Measurements from ENCODE around the gene SLC19A1. TPM values are rescaled to one million over a fixed set of nuclear protein-coding genes. Genes with fewer than 3 reads are reported as not detected.

SLC19A1 gene
- total RNA-seq, 2 donors from 2014 or later = 12.2 to 15.5 TPM

GRCh38 chr21:45583831-45584509, 41.7 kb upstream of the SLC19A1 start:
- WGBS = 76% methylated on average over 10 of the region's 10 CpGs
- intact Hi-C loops (cut with DNase I) = no loop called here
- Histone ChIP-seq H3K4me3 (no peak overlapping the region), H3K4me1 (replicated peaks) (no peaks in the 10 kb centered on the region), H3K9me3 (no peaks in the 10 kb centered on the region), H3K27ac (no peak overlapping the region), H3K36me3 (no peaks in the 10 kb centered on the region), H3K27me3 (replicated peaks; ENCODE audit: insufficient read depth) (no peaks in the 10 kb centered on the region)
- DNase-seq (ENCODE audit: low spot score) = no peak
- TF ChIP-seq POLR2A (IDR thresholded peaks at IDR 0.05) = no peak
- no peak for TF ChIP-seq CTCF (IDR thresholded peaks at IDR 0.05)
- no peak for TF ChIP-seq POLR2AphosphoS5 (IDR thresholded peaks at IDR 0.05)

GRCh38 chr21:45582128-45582527, 39.9 kb upstream of the SLC19A1 start:
- no peak for DNase-seq (ENCODE audit: low spot score)
- no peak for TF ChIP-seq CTCF (IDR thresholded peaks at IDR 0.05)
- Histone ChIP-seq H3K9me3 (no peaks in the 10 kb centered on the region), H3K27me3 (replicated peaks; ENCODE audit: insufficient read depth) (no peaks in the 10 kb centered on the region), H3K27ac (no peak overlapping the region), H3K36me3 (no peaks in the 10 kb centered on the region), H3K4me3 (no peak overlapping the region), H3K4me1 (replicated peaks) (no peaks in the 10 kb centered on the region)
- intact Hi-C loops (cut with DNase I) = no loop called here
- WGBS = 84% methylated on average over 5 of the region's 5 CpGs

- Histone ChIP-seq H3K27me3 (replicated peaks; ENCODE audit: insufficient read depth) (peaks cover 3% of the 10 kb centered on the region), H3K4me1 (replicated peaks) (no peaks in the 10 kb centered on the region), H3K27ac (no peak overlapping the region), H3K4me3 (no peak overlapping the region), H3K36me3 (no peaks in the 10 kb centered on the region), H3K9me3 (no peaks in the 10 kb centered on the region)
- DNase-seq (ENCODE audit: low spot score) = no peak
- 81% methylated on average over 11 of the region's 13 CpGs for whole genome bisulfite sequencing
- intact Hi-C loops (cut with DNase I) = no loop called here
- TF ChIP-seq CTCF (IDR thresholded peaks at IDR 0.05) (no peak), POLR2AphosphoS5 (IDR thresholded peaks at IDR 0.05) (no peak), POLR2A (IDR thresholded peaks at IDR 0.05) (no peak)
Measured at GRCh38 chr21:45581322-45581712, 39.1 kb upstream of the SLC19A1 start.

- 70% methylated on average over 33 of the region's 33 CpGs for WGBS
- DNase-seq (ENCODE audit: low spot score) = no peak
- no peak for TF ChIP-seq POLR2AphosphoS5 (IDR thresholded peaks at IDR 0.05)
- no peak for TF ChIP-seq POLR2A (IDR thresholded peaks at IDR 0.05)
- no peak for TF ChIP-seq CTCF (IDR thresholded peaks at IDR 0.05)
Measured at GRCh38 chr21:45580576-45581321, 38.5 kb upstream of the SLC19A1 start.

GRCh38 chr21:45580181-45580575, 37.9 kb upstream of the SLC19A1 start:
- intact Hi-C loops (cut with DNase I) = no loop called here
- Histone ChIP-seq H3K36me3 (no peaks in the 10 kb centered on the region), H3K4me3 (no peak overlapping the region), H3K9me3 (no peaks in the 10 kb centered on the region), H3K4me1 (replicated peaks) (no peaks in the 10 kb centered on the region), H3K27ac (no peak overlapping the region), H3K27me3 (replicated peaks; ENCODE audit: insufficient read depth) (peaks cover 3% of the 10 kb centered on the region)
- no peak for TF ChIP-seq POLR2A (IDR thresholded peaks at IDR 0.05)
- TF ChIP-seq POLR2AphosphoS5 (IDR thresholded peaks at IDR 0.05) = no peak
- no peak for TF ChIP-seq CTCF (IDR thresholded peaks at IDR 0.05)
- DNase-seq (ENCODE audit: low spot score) = no peak
- 88% methylated on average over 8 of the region's 8 CpGs for WGBS

More at GRCh38 chr21:45580576-45581321, 38.5 kb upstream of the SLC19A1 start:
- no peaks in the 10 kb centered on the region for H3K4me1 ChIP-seq (replicated peaks)
- no peaks in the 10 kb centered on the region for H3K9me3 ChIP-seq
- H3K27ac ChIP-seq = no peak overlapping the region
- peaks cover 3% of the 10 kb centered on the region for H3K27me3 ChIP-seq (replicated peaks; ENCODE audit: insufficient read depth)
- no peaks in the 10 kb centered on the region for H3K36me3 ChIP-seq
- intact Hi-C loops (cut with DNase I) = no loop called here
- H3K4me3 ChIP-seq = no peak overlapping the region

All from prostate gland (tissue), 2 donors.